ENCODE results near the gene ABCD3.
"Not testable (repeated sequence)": the region's sequence is repeated elsewhere in the genome, so short reads cannot be mapped to it uniquely, and the experiment has no call there.

The ABCD3 gene

GRCh38 chr1:94542088-94542870, 124.1 kb downstream of the ABCD3 start:
- DNase-seq (ENCODE audit: extremely low spot score, insufficient read length, low read depth) (no peak), FAIRE-seq (no peak)

- FAIRE-seq (no peak), DNase-seq (ENCODE audit: extremely low spot score, insufficient read length, low read depth) (no peak)
Measured at GRCh38 chr1:94543001-94543400, 124.8 kb downstream of the ABCD3 start.

- FAIRE-seq (no peak), DNase-seq (ENCODE audit: extremely low spot score, insufficient read length, low read depth) (no peak)
Measured at GRCh38 chr1:94543893-94544635, 125.9 kb downstream of the ABCD3 start.

GRCh38 chr1:94544706-94545490, 126.7 kb downstream of the ABCD3 start:
- FAIRE-seq (no peak), DNase-seq (ENCODE audit: extremely low spot score, insufficient read length, low read depth) (no peak)

- DNase-seq (ENCODE audit: extremely low spot score, insufficient read length, low read depth) (no peak), FAIRE-seq (no peak)
Measured at GRCh38 chr1:94549706-94550105, 131.5 kb downstream of the ABCD3 start.

GRCh38 chr1:94550396-94550795, 132.2 kb downstream of the ABCD3 start:
- no peak for FAIRE-seq

GRCh38 chr1:94550800-94551241, 132.6 kb downstream of the ABCD3 start:
- no peak for DNase-seq (ENCODE audit: extremely low spot score, insufficient read length, low read depth)
- no peak for FAIRE-seq

More at GRCh38 chr1:94550396-94550795, 132.2 kb downstream of the ABCD3 start:
- no peak for DNase-seq (ENCODE audit: extremely low spot score, insufficient read length, low read depth)

- FAIRE-seq = no peak
- no peak for DNase-seq (ENCODE audit: extremely low spot score, insufficient read length, low read depth)
Measured at GRCh38 chr1:94551449-94551848, 133.3 kb downstream of the ABCD3 start.

- FAIRE-seq = no peak
- no peak for DNase-seq (ENCODE audit: extremely low spot score, insufficient read length, low read depth)
Measured at GRCh38 chr1:94552071-94552586, 133.9 kb downstream of the ABCD3 start.

GRCh38 chr1:94553323-94553730, 135.1 kb downstream of the ABCD3 start:
- DNase-seq (ENCODE audit: extremely low spot score, insufficient read length, low read depth) (no peak), FAIRE-seq (no peak)

- FAIRE-seq (no peak), DNase-seq (ENCODE audit: extremely low spot score, insufficient read length, low read depth) (no peak)
Measured at GRCh38 chr1:94553931-94554330, 135.7 kb downstream of the ABCD3 start.

GRCh38 chr1:94554580-94554979, 136.4 kb downstream of the ABCD3 start:
- DNase-seq (ENCODE audit: extremely low spot score, insufficient read length, low read depth) (no peak), FAIRE-seq (no peak)

- FAIRE-seq = no peak
- no peak for DNase-seq (ENCODE audit: extremely low spot score, insufficient read length, low read depth)
Measured at GRCh38 chr1:94555091-94555490, 136.9 kb downstream of the ABCD3 start.

GRCh38 chr1:94559921-94560320, 141.7 kb downstream of the ABCD3 start:
- no peak for FAIRE-seq
- DNase-seq (ENCODE audit: extremely low spot score, insufficient read length, low read depth) = no peak

- DNase-seq (ENCODE audit: extremely low spot score, insufficient read length, low read depth) (no peak), FAIRE-seq (no peak)
Measured at GRCh38 chr1:94560333-94560732, 142.1 kb downstream of the ABCD3 start.

GRCh38 chr1:94562519-94563260, 144.5 kb downstream of the ABCD3 start:
- FAIRE-seq = no peak
- DNase-seq (ENCODE audit: extremely low spot score, insufficient read length, low read depth) = no peak

GRCh38 chr1:94565901-94566300, 147.7 kb downstream of the ABCD3 start:
- no peak for DNase-seq (ENCODE audit: extremely low spot score, insufficient read length, low read depth)
- FAIRE-seq = no peak

GRCh38 chr1:94566436-94566835, 148.2 kb downstream of the ABCD3 start:
- DNase-seq (ENCODE audit: extremely low spot score, insufficient read length, low read depth); FAIRE-seq: not testable (repeated sequence)

GRCh38 chr1:94567975-94568607, 149.9 kb downstream of the ABCD3 start:
- DNase-seq (ENCODE audit: extremely low spot score, insufficient read length, low read depth); FAIRE-seq: not testable (repeated sequence)
